GM13976 (cell line): Measurements from ENCODE around the gene EIF1AD.

Experiments
- DNase-seq: peaks from one replicate; pipeline ENCODE4 v3.0.0; 2012; ENCODE audit warnings: low spot score
- in situ Hi-C: fragments of 300-500 bp; cut with MboI; formaldehyde crosslinking; loops from one replicate; pipeline ENCODE4 v1.12.0; 2022; ENCODE audit warnings: low sequenced_read_pairs, mixed read lengths, inconsistent platforms; ENCODE audit not compliant: unreplicated experiment
- TF ChIP-seq, protein P1 (sequence below): IDR thresholded peaks from 2 replicates; pipeline ENCODE4 v1.5.1; 2012; ENCODE audit warnings: borderline replicate concordance, mild to moderate bottlenecking; ENCODE audit not compliant: insufficient read depth; ENCODE audit errors: extremely low read depth, missing control alignments, control extremely low read depth

Gene EIF1AD

DNA sequence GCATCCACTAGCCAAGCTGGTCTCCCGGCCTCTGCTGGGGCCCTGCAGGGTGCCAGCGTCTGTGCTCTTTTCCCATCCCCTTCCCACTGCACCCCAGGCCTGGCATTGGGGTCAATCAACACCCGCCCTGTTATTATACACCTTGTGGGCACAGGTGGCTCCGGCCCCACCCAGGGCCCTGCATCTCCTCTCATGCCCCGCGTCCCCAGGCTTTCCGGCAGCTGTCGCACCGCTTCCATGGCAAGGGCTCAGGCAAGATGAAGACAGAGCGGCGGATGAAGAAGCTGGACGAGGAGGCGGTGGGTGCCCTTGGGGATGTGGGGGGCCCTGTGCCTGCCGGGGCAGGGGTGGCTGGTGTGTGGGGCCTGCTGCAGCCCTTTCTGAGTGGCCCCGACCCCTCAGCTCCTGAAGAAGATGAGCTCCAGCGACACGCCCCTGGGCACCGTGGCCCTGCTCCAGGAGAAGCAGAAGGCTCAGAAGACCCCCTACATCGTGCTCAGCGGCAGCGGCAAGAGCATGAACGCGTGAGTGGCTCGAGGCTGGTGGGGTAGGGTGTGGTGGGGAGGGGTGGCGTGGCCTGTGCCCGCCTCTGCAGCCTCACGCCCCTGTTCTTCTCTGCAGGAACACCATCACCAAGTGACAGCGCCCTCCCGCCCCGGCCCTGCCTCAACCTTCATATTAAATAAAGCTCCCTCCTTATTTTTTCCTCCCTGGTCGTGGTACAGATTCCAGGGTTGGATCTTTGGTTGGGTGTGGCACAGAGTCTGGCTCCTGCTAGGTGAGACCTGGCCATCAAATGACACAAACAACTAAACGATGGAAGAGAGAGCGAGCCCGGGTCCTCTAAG is 23.3 kb downstream of the EIF1AD start:
- no peak for DNase-seq
- in situ Hi-C loops = loop anchor here (25.0 kb wide), 1 partner anchor 266 kb away; the partner anchor contains the start of genes KAT5 and RNASEH2C
- TF ChIP-seq, protein P1, sequence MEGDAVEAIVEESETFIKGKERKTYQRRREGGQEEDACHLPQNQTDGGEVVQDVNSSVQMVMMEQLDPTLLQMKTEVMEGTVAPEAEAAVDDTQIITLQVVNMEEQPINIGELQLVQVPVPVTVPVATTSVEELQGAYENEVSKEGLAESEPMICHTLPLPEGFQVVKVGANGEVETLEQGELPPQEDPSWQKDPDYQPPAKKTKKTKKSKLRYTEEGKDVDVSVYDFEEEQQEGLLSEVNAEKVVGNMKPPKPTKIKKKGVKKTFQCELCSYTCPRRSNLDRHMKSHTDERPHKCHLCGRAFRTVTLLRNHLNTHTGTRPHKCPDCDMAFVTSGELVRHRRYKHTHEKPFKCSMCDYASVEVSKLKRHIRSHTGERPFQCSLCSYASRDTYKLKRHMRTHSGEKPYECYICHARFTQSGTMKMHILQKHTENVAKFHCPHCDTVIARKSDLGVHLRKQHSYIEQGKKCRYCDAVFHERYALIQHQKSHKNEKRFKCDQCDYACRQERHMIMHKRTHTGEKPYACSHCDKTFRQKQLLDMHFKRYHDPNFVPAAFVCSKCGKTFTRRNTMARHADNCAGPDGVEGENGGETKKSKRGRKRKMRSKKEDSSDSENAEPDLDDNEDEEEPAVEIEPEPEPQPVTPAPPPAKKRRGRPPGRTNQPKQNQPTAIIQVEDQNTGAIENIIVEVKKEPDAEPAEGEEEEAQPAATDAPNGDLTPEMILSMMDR = no peak

DNA sequence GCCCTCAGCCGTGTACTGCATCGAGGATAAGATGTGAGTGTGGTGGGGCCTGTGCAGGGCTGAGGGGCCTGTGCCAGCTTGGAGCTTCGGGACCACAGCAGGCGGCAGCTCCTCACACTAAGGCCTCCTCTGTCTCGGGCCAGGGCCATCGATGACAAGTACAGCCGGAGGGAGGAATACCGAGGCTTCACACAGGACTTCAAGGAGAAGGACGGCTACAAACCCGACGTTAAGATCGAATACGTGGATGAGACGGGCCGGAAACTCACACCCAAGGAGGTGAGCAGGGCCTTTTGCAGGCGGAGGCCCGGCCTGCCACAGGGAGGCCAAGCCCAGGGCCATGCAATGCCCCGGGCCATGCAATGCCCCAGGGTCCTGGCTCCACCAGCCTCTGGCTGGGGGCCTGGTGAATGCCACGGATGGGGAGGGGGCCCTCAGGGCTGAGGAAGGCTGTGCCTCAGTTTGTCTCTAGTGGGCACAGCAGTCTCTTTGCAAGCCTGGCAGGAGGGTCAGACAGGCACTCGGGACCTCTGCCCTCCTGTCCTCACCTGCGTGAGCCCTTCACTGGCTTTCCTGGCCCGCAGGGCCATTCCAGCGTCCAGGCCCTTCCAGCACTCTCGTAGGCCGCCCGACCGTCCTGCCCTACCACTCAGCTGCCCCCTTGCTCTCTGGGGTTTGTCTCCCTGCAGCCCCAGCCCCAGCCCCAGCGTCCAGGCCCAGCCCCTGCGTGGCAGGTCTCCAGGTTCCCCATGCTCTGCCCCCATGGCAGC is 24.2 kb downstream of the EIF1AD start:
- in situ Hi-C loops = loop anchor here (25.0 kb wide), 1 partner anchor 266 kb away; the partner anchor contains the start of genes KAT5 and RNASEH2C
- DNase-seq = no peak
- TF ChIP-seq, protein P1 = no peak

DNA sequence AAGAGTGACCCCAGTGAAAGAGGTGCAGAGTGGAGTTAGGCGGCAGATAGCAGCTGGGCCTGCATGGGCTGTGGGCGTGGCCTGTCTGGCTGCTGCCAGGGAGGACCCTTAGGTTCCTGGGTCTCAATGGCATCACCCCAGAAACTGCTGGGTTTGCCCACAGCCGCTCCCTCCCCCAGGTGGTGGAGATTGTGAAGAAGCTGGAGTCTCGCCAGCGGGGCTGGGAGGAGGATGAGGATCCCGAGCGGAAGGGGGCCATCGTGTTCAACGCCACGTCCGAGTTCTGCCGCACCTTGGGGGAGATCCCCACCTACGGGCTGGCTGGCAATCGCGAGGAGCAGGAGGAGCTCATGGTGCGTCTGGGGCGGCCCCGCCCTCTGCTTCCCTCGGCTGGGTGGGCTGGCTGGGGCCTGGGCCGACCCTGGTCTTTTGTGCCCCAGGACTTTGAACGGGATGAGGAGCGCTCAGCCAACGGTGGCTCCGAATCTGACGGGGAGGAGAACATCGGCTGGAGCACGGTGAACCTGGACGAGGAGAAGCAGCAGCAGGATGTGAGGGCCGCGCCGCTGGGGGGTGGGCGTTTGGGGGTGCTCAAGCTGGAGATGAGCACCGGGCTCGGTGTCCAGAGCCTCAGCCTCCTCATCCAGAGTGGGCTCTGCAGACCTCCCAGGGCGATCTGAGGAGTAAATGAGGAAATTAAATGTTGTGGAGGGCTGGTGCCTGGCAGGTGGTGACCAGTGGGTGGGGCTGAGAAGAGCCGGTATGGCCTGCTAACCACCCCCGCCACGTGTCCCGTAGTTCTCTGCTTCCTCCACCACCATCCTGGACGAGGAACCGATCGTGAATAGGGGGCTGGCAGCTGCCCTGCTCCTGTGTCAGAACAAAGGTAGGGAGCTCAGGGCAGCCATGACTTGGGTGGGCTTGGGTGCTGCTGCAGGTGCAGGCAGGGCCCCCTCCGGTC is 25.5 kb downstream of the EIF1AD start:
- TF ChIP-seq, protein P1 = no peak
- no peak for DNase-seq
- in situ Hi-C loops = loop anchor here (25.0 kb wide), 1 partner anchor 264 kb away; the partner anchor contains the start of genes KAT5 and RNASEH2C

DNA sequence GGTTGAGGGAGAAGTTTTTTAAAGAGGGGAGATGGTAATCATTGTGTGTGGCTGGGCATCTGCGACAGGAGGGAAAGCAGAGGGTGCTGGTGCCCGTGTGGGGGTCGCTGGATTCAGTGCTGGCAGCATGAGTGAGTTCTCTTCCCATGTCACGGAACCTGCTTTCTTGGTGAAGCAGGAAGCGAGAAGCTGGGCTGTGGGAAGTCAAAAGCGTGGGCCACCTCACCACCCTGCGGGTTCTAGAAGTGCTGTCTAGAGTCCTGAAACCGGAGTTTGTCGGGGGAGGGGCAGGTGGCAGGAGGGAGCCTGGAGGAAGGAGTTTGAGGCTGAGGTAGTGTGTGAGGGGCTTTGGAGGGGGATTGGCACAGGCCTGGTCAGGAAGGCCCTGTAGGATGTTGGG is 26.2 kb downstream of the EIF1AD start:
- TF ChIP-seq, protein P1 = no peak
- in situ Hi-C loops = loop anchor here (25.0 kb wide), 1 partner anchor 263 kb away; the partner anchor contains the start of genes KAT5 and RNASEH2C
- DNase-seq = no peak

DNA sequence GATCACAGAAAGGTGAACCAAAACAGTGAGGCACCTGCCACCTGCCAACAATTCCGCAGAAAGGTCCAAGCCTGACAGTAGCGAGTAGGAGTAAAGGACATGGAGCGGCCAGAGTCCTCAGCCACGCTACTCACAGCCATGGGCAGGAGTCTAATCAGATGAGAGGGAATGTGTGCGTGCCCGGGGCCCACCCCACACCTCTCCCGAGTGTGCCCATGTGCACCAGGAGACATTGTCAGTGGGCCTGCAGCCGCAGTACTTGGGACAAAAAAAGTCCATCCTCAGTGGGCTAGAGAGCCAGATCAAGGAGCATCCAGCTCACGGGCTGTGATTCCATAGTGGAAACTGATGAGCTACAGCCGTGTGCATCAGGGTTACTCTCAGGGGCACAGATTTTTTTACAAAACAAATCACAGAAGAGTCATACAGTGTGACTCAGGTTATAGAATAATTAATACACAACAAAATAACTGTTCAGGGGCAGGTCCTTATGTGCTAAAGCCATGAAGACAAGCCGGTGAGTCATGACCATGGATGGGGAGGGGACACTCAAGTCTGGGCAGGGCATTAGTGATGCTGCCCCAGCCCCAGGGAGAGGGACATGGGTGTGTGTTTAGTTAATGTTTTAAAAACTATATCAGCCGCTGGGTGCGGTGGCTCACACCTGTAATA is 28.4 kb downstream of the EIF1AD start:
- in situ Hi-C loops = no loop called here
- TF ChIP-seq, protein P1 = no peak
- DNase-seq = no peak
